ENCODE measurements around the gene HDAC4. TPM values are rescaled to one million over a fixed set of nuclear protein-coding genes. Genes with fewer than 3 reads are reported as not detected.

Gene HDAC4
- total and polyA plus RNA-seq, 4 donors, result 2.9 to 37.2 (median 4.4) TPM

GRCh38 chr2:239044336-239044735, 356.5 kb downstream of the HDAC4 start:
- Histone ChIP-seq H3K9ac (ENCODE audit: low read depth in 1 of 2, low read length in 2 of 2) (no peak overlapping the region), H3K9me3 (ENCODE audit: control insufficient read depth in 4 of 4, low read length in 3 of 4) (no peaks in the 10 kb centered on the region), H3K36me3 (ENCODE audit: control insufficient read depth in 4 of 4, insufficient read depth in 3 of 4, low read depth in 1 of 4, low read length in 3 of 4) (no peaks in the 10 kb centered on the region), H3K4me3 (ENCODE audit: low read depth in 1 of 3, low read length in 3 of 3) (no peak overlapping the region), H3K27ac (ENCODE audit: low read depth in 1 of 2, low read length in 2 of 2) (no peak overlapping the region), H3K27me3 (ENCODE audit: control insufficient read depth in 4 of 4, insufficient read depth in 4 of 4, low read length in 3 of 4) (no peaks in the 10 kb centered on the region), H3K4me1 (ENCODE audit: control insufficient read depth in 4 of 4, insufficient read depth in 4 of 4, low read length in 3 of 4) (no peaks in the 10 kb centered on the region)
- DNase-seq (ENCODE audit: low spot score), result no peak
- 93% methylated on average over 9 of the region's 9 CpGs for WGBS
- no peak for TF ChIP-seq NR2F2 (IDR thresholded peaks at IDR 0.05)
- TF ChIP-seq YY1 (IDR thresholded peaks at IDR 0.05), result no peak
- no peak for TF ChIP-seq HNF4G (IDR thresholded peaks at IDR 0.05)
- TF ChIP-seq RXRA (IDR thresholded peaks at IDR 0.05), result no peak
- TF ChIP-seq GABPA (IDR thresholded peaks at IDR 0.05 in 1 of 2, conservative IDR thresholded peaks at IDR 0.05 in 1 of 2), result no peak
- TF ChIP-seq JUND (IDR thresholded peaks at IDR 0.05), result no peak
- TF ChIP-seq REST (IDR thresholded peaks at IDR 0.05), result no peak
- TF ChIP-seq FOXA1 (IDR thresholded peaks at IDR 0.05), result no peak
- TF ChIP-seq SP1 (IDR thresholded peaks at IDR 0.05), result no peak
- TF ChIP-seq MAX (IDR thresholded peaks at IDR 0.05), result no peak
- no peak for TF ChIP-seq TAF1 (conservative IDR thresholded peaks at IDR 0.05)
- no peak for TF ChIP-seq FOXA2 (IDR thresholded peaks at IDR 0.05)
- no peak for TF ChIP-seq RAD21 (IDR thresholded peaks at IDR 0.05)
- no peak for TF ChIP-seq HNF4A (conservative IDR thresholded peaks at IDR 0.05)
- TF ChIP-seq ATF3 (IDR thresholded peaks at IDR 0.05), result no peak
- TF ChIP-seq EGR1 (IDR thresholded peaks at IDR 0.05; ENCODE audit: low read depth in 2 of 2), result no peak
- TF ChIP-seq ZBTB33 (IDR thresholded peaks at IDR 0.05), result no peak
- no peak for TF ChIP-seq CTCF (IDR thresholded peaks at IDR 0.05; ENCODE audit: low read depth, low read length, missing input control)
